Femur (tissue), 1 donor: ENCODE data around the gene IFNA2.
"Not testable (repeated sequence)": the region's sequence is repeated elsewhere in the genome, so short reads cannot be mapped to it uniquely, and the experiment has no call there.

Source experiments
- DNase-seq: peaks from one replicate; pipeline ENCODE4 v3.0.0-alpha.2; 2017

Gene IFNA2

DNA sequence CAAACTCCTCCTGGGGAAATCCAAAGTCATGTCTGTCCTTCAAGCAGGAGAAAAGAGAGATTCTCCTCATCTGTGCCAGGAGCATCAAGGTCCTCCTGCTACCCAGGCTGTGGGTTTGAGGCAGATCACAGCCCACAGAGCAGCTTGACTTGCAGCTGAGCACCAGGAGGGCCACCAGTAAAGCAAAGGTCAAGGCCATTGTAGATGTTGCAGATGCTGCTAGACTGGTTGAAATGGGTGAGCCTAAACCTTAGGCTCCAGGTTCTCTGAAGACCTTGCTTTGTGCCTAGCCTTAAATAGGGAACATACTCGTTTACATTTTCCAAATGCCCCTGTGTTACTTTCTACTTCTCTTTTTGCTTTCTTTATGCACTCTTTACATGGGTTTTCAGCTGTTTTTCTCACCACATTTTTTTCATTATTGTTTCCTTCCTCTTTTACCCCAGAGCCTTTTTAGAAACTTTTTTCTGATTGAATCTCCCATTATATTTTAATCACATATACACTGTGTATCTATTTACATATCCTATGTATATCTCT lies at the start of gene IFNA2:
IFNA2 (minus strand) TSS at position 268 of the 540 bp plus-strand sequence; CDS start at position 199, 69 bp downstream.
- no peak for DNase-seq

DNA sequence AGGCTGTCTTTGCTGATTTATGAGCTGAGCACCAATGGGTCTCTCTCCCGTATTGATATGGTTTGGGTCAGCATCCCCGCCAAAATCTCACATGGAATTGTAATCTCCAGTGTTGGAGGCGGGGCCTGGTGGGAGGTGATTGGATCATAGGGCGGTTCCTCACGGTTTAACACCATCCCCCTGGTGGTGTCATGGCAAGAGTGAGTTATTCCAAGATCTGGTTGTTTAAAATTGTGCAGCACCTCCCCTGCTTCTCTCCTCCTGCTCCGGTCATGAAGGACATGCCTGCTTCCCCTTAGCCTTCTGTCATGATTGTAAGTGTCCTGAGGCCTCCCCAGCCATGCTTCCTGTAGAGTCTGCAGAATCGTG lies 49.8 kb upstream of the IFNA2 start:
- not testable (repeated sequence) for DNase-seq

DNA sequence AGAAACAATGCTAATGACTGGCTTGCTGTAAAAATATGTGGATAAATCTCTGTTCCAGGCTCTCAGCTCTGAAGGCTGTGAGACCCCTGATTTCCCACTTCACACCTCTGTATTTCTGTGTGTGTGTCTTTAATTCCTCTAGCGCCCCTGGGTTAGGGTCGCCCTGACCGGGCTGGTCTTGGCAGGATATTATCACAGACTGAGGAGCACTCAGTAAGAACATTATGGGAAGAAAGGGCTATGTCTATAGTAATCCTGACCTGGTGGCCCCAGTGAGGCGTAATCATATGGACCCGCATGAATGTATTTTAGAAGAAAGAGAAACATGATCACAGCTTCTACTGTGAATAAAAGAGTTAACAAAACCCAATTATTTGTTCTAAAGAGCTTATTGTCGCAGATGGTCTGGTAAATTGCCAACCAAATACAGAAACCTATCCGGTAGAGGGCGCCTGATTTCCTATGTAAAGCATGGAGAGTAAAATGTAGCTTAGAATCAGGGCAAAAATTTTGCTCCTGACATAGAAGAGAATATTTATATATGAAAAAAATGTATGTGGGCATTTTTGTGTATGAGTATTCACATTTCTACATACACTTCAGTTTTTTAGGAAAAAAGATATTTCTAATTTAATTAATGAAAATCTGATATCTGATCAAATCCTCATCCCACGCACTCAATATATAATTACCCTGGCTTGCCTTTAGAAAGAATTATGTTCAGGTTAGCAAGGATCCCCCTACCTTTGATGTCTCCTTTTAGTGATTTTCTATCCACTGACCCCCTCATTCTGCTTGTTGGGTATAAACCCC lies 49.2 kb upstream of the IFNA2 start:
- DNase-seq, result no peak

DNA sequence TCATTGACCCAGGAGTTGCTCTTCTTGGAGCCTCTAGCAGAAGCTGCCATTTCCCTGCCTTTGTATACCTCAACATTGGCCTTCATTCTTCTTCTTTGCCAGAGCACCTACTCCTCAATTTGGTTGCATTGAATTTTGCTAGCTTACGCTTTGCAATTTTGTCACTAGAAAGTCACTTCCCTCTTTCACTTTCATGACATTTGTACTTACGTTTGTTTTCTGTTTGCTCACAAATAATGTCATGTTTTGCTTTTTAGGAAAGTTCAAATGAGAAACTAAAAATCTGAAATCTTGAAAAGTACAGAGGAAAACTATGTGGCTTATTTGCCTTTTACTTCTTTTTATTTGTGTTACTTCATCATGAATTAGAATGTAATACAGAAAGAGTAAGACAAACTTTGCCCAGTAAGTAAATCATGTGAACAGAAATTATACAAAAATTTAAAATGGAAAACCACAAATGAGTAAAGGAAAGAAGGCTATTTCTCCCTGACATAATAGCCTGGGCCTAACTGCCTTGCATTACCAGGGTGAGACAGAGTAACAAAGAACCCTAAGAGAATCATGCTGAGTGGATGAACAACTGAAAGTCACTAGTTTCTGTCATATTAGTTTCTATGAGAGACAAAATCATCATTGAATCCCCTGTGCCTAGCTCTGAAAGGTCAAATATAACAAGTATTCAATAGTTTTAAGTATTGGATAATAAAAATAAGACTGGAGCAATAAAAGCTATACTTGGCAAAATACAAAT lies 47.7 kb upstream of the IFNA2 start:
- DNase-seq, result no peak

DNA sequence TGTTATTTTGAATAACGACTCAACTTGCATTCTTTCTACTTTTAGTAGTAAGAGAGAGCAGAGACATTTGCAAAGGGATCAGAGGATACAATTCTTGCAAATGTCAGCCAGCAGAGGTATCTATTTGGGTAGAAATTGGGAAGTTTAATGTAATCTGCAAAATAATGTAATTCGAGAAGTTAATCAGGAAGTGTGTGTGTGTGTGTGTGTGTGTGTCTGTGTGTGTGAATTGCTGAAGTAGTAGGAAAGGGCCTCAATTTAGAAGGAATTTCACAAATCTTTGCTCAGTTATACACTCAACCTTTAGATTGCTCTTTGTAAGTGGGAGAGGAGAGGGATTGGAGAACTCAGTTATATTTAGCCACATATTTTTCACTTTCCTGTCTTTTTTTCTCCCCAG lies 44.0 kb upstream of the IFNA2 start:
- DNase-seq, result no peak

DNA sequence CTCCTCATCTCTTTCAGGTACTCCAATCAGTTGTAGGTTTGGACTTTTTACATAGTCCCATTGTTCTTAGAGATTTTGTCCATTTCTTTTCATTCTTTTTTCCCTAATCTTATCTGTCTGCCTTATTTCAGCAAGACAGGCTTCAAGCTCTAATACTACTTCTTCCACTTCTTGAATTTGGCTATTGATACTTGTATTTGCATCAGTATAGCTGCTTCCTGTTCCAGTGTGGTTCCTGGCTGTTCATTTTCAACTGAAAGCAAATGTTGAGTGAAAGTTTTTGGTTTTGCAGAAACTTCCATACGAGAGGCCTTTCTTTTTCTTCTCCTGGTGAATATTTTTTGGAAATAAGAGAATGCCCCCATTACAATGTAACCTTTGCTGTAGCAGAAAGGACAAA lies 43.0 kb upstream of the IFNA2 start:
- no peak for DNase-seq

DNA sequence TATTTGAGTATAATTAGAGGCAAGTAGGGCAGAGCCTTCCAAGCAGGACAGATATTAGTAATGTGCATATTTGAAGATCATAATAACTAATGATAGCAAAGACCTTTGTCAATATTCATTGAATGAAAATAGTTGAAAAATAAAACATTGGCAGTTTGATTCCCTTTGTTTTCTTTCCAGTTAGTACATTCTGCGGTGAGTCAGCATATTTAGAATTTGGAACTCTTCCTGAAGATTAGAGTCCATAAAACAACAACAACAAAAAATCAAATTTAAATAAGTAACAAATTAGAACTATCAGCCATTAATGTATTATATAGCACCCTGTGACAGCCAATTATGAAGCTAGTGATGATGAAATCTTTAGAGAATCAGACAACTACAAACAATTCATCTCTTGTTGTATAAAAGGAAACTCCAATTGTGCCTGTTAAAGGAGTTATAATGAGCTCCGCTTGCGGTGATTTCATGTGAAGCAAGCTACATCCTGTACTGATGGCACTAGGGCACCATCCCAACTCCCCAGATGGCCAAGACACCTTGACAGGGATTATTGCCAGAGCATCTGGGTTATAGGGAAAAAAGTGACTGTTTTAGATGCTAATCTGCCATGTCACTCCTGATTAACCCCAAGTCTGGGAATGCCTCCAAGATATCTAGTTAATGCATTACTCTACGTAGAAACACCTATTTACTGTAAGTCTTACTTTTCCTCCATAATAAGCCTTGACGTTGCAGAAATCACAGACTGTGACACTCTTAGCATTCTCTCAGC lies 30.5 kb upstream of the IFNA2 start:
- DNase-seq, result no peak

DNA sequence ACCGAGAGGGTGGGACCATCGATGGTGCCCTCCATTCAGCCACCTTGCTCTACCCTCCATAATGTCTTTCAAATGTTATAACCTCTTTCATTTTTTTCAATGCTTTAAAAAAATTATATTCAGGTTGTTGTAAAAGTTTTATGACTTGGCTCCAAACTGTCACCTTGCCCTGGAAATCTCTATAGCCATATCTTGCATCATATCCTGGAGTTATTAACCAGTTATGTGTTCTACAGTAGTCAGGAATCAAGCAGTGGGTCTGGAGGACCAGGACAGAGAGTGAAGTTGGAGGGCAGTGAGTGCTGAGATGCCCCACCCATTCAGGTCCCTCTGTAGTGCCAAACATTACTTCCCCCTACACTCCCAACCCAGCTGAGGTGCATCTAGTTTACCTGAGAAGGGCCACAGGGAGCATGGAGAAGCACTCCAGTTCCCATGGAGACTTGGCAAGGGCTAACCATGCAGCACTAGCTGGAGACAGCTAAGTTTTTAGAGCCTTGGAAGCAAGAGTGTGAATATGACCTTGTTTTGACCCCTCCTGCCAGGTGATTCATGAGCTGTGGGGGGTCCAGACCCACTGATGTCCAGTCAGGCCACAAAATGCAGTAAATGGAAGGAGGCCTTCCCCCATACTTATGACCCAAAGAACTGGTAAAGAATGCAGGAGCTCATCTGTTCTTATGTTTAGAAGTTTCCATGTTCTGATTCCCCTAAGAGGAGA lies 29.2 kb upstream of the IFNA2 start:
- DNase-seq, result no peak

DNA sequence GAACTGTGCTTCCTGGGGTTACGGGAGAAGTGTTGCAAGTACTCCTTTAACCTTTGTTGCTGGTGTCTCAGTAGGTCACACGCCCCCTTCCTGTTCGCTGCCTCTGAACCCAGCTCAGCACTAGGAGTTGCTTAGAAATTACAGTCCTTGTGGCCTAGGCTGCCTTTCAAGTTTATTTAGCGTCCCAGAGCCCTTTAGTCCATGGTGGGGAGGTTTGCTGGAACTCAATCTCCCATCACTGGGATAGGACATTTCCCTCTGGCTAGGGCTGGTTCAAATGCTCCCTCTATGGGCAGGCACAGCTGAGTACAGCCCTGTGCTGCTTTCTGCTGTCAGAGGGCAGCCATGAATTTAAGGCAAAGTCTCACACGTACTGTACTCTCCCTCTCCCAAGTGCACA lies 28.4 kb upstream of the IFNA2 start:
- DNase-seq, result no peak

DNA sequence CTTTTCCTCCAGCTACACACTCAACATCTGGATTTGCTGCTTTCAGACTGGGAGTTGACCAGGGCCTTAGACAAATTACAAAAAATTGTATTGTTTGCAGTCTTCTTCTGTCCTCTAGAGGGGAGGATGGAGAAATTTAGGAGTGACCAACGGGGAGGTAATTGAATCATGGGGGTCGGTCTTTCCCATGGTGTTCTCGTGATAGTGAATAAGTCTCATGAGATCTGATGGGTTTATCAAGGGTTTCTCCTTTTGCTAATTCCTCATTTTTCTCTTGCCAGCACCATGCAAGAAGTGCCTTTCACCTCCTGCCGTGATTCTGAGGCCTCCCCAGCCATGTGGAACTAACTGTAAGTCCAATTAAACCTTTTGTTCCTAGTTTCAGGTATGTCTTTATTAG lies 28.0 kb upstream of the IFNA2 start:
- no peak for DNase-seq

DNA sequence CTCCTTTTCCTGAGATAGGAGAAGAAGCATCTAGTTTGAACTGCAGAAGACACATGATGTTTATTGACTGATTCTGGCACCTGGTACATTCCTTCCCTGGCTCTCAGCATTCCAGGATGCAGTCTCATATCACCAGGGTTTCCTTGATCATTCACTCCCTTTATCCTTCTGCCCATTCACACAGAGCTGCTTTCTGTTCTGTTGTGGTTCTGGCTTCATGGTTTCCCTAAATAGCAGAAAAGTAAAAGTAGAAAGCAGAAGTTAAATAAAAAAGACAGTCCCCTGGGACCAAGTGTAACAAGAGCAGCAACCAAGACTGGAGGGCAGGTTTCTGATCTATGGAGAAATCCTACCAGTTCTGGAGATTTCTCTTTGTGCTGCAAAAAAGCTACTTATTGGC lies 26.9 kb upstream of the IFNA2 start:
- no peak for DNase-seq

DNA sequence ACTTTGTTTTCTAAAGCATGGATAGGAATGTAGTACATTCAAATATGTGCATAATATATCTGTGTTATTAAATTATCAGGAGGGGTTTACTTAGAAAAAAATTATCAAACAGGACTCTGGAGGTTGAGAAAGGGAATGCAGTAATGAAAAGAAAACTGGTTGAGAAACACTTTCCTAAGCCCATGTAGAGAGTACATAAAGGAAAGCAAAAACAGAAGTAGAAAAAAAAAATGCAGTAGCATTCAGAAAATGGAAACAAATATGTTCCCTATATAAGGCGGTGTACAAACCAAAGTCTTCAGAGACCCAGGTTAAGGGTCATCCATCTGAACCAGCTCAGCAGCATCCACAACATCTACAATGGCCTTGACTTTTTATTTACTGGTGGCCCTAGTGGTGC lies 23.6 kb upstream of the IFNA2 start, which contains the start of gene IFNA8:
IFNA8 (plus strand) TSS at position 301 of the 400 bp plus-strand sequence; CDS start at position 361, 60 bp downstream.
- no peak for DNase-seq

DNA sequence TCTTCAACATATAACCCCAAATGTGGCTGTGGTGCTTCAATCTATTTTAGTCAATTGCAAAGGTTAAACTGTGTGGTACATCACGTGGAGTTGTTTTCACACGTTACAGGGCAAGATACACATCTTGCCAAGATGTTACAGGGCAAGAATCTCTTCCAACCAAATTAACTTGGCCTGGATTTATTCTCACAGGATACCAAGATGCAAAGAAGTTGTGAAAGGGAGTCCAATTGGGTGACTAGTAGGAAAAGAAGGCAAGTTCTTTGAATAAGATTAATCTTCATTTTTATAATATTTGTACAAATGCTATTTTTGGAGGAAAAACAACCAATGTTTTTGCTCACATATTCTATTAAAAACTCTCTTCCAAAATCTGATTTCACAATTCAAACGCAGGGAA lies 18.9 kb upstream of the IFNA2 start:
- DNase-seq, result no peak

DNA sequence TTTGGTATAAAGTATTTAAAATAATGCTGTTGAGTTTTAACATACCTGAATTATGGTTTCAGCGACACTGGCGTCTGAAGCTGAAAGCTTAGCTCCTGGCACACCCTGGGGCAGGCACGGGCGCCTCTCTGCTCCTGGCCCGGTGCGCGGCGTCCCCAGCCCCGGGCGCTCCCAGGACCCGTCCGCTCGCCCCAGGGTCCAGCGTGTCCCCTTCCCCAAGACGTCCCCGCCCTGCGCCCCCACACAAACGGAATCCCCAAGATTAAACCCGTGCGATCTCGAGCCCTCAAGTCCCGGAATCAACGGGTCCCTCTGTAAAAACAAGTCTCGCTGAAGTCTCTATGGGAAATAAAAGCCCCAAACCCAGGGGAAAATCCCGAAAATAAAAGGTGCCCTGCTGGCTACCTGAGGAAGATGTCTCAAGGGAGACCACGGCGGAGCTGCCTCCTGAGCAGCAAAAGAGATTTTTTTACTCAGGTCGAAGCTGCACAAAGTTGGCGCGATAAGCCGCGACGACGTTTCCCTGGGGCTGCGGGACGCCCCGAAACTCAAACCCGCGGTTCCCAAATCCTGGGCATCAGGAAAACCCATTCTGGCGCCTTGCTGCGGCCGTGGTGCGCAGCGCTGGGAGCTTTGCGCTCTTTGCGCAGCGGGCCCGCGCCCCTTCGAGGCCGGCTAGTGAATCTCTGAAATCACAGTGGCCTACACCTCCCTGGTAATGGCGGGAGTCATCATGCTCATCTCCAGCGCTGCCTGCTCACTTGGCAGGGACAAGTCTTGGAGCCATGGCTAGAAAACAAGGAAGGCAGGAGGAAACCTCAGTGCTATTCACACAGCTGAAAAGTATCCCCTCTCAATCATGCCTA lies 17.4 kb upstream of the IFNA2 start:
- no peak for DNase-seq

DNA sequence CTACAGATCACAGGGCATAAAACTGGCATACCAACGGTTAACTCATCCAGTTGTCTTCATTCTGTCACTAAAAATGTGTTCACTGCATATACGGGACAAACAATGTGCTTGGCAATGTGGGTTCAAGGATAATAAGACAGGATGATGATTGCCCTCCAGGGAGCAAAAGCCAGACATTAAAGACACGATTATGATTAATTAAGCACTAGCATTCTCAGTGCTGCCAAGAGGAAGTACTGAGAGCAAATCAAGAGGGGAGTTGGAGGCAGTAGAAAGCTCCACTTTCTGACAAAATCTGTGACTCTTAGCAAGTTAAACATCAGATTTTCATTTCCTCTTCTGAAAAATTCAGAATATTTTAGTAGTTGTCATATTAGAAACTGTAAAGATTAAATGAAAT lies 14.8 kb upstream of the IFNA2 start:
- DNase-seq, result no peak

DNA sequence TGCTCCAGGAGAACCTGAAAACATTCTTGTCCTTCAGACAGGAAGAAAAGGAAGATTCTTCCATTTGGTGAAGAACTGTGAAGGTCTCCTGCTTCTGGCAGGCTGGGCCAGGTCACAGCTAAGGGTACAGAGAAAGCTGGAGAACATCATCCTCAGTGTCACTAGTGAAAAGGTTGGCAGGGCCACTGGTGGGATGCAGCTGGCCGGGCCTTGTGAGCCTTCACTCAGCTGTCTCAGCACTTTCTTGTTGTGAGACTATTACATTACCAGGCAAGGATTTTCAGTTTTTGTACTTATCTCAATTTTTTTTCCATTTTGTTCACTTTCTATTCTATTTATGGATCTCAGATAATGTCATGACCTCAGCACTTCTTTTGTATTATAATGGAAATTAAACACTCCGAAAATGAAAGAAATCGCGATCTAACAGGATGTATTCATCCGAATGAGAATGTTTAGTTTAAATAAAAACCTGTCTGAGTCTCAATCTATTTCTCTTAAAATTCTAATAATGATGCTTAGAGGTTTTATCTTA lies 13.8 kb upstream of the IFNA2 start:
- no peak for DNase-seq

DNA sequence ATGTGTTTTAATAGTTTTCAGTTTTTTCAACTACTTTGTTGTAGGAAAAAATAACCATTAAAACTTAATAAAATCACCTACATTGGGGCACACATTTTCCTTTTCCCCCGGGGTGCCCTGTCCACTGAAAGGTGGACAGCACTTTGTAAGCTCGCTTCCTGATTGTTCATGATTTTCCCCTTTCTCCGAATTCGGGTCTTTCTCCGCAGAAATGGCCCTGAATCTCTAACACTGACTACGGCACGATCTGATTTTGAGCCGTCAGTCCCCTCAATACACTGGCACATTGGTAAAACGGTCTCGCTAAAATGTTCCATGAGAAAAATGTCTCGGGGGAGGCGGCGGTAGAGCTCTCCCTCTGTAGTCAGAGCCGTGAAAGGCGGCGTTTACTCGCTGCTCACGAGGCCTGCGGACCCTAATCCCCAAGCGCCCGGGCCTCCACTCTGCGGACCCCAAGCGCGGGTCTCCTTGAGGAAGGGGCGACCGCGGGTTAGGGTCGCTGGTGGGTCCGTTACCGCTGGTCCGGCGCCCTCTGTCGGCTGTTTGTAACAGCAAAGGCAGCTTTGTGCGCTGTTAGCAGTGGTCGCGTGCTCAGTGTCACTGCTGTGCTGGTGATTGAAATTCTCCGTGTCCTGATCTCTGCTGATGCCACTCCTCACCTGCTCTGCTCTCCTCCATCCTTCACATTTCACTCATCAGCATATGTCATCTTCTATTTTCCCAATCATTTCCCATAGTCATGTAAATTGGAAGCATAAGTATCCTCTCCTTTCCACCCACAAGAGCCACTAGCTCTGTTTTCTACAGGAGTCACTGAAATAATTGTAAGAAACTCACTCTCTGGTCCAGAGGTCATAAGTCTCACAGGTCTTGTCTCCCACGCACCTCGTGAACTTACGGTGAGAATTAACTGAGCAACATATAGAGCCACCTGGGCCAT lies 10.8 kb upstream of the IFNA2 start:
- peak; percentile 47 for DNase-seq

DNA sequence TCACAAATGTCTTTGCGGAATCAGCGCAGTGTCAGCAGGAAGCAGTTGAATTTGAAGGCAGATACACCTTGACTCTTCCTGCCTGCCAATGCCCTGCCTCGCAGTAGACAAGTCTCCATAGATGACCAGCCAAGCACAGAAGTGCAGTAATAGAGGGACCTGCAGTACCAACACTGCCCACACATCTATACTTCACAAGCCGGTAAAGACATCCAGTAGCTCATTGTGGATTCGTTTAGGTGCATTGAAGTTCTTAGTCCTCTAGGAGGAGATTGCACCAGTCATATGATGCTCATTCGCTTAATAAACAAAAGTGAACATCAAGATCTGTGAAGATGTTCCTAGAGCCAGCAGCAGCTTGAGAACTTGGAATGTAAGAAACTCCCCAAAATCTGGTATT lies 7.1 kb upstream of the IFNA2 start:
- DNase-seq, result no peak

DNA sequence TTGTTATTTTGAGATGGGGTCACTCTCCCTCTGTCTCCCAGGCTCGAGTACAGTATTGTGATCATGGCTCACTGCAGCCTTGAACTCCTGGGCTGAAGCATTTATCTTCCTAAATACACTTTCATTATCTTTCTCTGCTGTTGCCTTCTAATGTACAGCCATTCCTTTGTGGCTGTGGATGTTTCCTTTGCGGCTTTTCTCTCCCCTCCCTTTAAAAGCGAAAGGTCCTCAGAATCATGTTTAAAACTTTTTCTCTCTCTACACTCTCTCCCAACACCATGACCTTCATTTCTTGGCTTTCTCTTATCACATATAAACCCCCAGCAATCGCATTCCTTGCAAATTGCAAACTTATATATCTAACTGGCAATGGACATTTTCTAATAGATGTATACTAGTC lies 1.6 kb downstream of the IFNA2 start:
- no peak for DNase-seq
